Measurements from ENCODE around the gene CTCFL.
"Not testable (repeated sequence)": the region's sequence is repeated elsewhere in the genome, so short reads cannot be mapped to it uniquely, and the experiment has no call there.

Gene CTCFL

GRCh38 chr20:57535297-57535696 lies 10.4 kb upstream of the CTCFL start:
- DNase-seq: no peak

- DNase-seq: no peak
These were observed 7.2 kb upstream of the CTCFL start for GRCh38 chr20:57532104-57532503.

- no peak for DNase-seq
These were observed 5.5 kb upstream of the CTCFL start for GRCh38 chr20:57530327-57530981.

GRCh38 chr20:57529810-57530209 lies 4.9 kb upstream of the CTCFL start:
- no peak for DNase-seq

GRCh38 chr20:57529160-57529585 lies 4.2 kb upstream of the CTCFL start:
- no peak for DNase-seq

- DNase-seq: no peak
These were observed 3.2 kb upstream of the CTCFL start for GRCh38 chr20:57528148-57528547.

- DNase-seq: no peak
These were observed 2.8 kb upstream of the CTCFL start for GRCh38 chr20:57527728-57528127.

- no peak for DNase-seq
These were observed 2.0 kb upstream of the CTCFL start for GRCh38 chr20:57526885-57527460.

GRCh38 chr20:57526087-57526884 lies 1.3 kb upstream of the CTCFL start:
- DNase-seq: no peak

GRCh38 chr20:57525328-57526086 lies 567 bp upstream of the CTCFL start:
- DNase-seq: no peak

- no peak for DNase-seq
These were observed 1.2 kb downstream of the CTCFL start for GRCh38 chr20:57523782-57524181.

GRCh38 chr20:57522380-57523140 lies 2.4 kb downstream of the CTCFL start:
- no peak for DNase-seq

GRCh38 chr20:57517904-57518303 lies 7.0 kb downstream of the CTCFL start:
- DNase-seq: no peak

GRCh38 chr20:57514273-57514751 lies 10.6 kb downstream of the CTCFL start:
- peak; percentile 41 for DNase-seq

GRCh38 chr20:57513199-57513598 lies 11.7 kb downstream of the CTCFL start:
- DNase-seq: no peak

GRCh38 chr20:57512432-57512831 lies 12.5 kb downstream of the CTCFL start:
- DNase-seq: no peak

- not testable (repeated sequence) for DNase-seq
These were observed 13.2 kb downstream of the CTCFL start for GRCh38 chr20:57511709-57512108.

- peak; percentile 13 for DNase-seq
These were observed 15.2 kb downstream of the CTCFL start for GRCh38 chr20:57509665-57510237.

GRCh38 chr20:57508831-57509230 lies 16.1 kb downstream of the CTCFL start:
- DNase-seq: no peak

- no peak for DNase-seq
These were observed 16.6 kb downstream of the CTCFL start for GRCh38 chr20:57508381-57508780.

- no peak for DNase-seq
These were observed 17.5 kb downstream of the CTCFL start for GRCh38 chr20:57507477-57507876.

GRCh38 chr20:57505979-57506378 lies 19.0 kb downstream of the CTCFL start:
- peak; percentile 31 for DNase-seq

Data from SHP77 treated with DMSO at 0.1 percent for 48 hours (cell line).